ENCODE results near the gene ZNF394. TPM values are rescaled to one million over a fixed set of nuclear protein-coding genes. Genes with fewer than 3 reads are reported as not detected.
A peak's percentile ranks its signal among the peaks of the same experiment; 100 is the strongest.

ZNF394 gene
- total and polyA plus RNA-seq, 4 donors, result 5.5 to 18.3 (median 12.1) TPM

DNA sequence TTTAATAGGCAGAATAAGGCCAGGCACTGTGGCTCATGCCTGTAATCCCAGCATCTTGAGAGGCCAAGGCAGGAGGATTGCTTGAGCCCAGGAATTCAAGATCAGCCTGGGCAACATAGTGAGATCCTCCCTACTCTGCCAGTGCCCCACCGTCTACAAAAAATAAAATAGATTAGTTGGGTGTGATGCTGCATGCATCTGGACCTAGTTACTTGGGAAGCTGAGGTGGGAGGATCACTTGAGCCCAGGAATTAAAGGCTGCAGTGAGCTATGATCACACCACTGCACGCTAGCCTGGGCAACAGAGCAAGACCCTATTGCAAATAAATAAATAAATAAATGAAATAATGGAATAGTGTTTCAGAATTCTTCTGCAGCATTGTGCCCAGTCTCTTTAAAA, 35.6 kb upstream of the ZNF394 start:
- TF ChIP-seq EGR1 (IDR thresholded peaks at IDR 0.05; ENCODE audit: low read depth in 2 of 2), result no peak
- TF ChIP-seq RXRA (IDR thresholded peaks at IDR 0.05), result no peak
- TF ChIP-seq, protein P1, sequence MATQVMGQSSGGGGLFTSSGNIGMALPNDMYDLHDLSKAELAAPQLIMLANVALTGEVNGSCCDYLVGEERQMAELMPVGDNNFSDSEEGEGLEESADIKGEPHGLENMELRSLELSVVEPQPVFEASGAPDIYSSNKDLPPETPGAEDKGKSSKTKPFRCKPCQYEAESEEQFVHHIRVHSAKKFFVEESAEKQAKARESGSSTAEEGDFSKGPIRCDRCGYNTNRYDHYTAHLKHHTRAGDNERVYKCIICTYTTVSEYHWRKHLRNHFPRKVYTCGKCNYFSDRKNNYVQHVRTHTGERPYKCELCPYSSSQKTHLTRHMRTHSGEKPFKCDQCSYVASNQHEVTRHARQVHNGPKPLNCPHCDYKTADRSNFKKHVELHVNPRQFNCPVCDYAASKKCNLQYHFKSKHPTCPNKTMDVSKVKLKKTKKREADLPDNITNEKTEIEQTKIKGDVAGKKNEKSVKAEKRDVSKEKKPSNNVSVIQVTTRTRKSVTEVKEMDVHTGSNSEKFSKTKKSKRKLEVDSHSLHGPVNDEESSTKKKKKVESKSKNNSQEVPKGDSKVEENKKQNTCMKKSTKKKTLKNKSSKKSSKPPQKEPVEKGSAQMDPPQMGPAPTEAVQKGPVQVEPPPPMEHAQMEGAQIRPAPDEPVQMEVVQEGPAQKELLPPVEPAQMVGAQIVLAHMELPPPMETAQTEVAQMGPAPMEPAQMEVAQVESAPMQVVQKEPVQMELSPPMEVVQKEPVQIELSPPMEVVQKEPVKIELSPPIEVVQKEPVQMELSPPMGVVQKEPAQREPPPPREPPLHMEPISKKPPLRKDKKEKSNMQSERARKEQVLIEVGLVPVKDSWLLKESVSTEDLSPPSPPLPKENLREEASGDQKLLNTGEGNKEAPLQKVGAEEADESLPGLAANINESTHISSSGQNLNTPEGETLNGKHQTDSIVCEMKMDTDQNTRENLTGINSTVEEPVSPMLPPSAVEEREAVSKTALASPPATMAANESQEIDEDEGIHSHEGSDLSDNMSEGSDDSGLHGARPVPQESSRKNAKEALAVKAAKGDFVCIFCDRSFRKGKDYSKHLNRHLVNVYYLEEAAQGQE (IDR thresholded peaks at IDR 0.05), result no peak
- TF ChIP-seq TAF1 (conservative IDR thresholded peaks at IDR 0.05), result no peak
- TF ChIP-seq FOXA1 (IDR thresholded peaks at IDR 0.05), result no peak
- TF ChIP-seq, protein P2, sequence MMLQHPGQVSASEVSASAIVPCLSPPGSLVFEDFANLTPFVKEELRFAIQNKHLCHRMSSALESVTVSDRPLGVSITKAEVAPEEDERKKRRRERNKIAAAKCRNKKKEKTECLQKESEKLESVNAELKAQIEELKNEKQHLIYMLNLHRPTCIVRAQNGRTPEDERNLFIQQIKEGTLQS (IDR thresholded peaks at IDR 0.05), result no peak
- TF ChIP-seq HNF4A (conservative IDR thresholded peaks at IDR 0.05), result no peak
- TF ChIP-seq HNF4G (IDR thresholded peaks at IDR 0.05), result no peak
- TF ChIP-seq, protein P3, sequence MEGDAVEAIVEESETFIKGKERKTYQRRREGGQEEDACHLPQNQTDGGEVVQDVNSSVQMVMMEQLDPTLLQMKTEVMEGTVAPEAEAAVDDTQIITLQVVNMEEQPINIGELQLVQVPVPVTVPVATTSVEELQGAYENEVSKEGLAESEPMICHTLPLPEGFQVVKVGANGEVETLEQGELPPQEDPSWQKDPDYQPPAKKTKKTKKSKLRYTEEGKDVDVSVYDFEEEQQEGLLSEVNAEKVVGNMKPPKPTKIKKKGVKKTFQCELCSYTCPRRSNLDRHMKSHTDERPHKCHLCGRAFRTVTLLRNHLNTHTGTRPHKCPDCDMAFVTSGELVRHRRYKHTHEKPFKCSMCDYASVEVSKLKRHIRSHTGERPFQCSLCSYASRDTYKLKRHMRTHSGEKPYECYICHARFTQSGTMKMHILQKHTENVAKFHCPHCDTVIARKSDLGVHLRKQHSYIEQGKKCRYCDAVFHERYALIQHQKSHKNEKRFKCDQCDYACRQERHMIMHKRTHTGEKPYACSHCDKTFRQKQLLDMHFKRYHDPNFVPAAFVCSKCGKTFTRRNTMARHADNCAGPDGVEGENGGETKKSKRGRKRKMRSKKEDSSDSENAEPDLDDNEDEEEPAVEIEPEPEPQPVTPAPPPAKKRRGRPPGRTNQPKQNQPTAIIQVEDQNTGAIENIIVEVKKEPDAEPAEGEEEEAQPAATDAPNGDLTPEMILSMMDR (IDR thresholded peaks at IDR 0.05; ENCODE audit: low read depth, low read length, missing input control), result no peak
- TF ChIP-seq FOXA2 (IDR thresholded peaks at IDR 0.05), result no peak
- no peak for TF ChIP-seq SP1 (IDR thresholded peaks at IDR 0.05)
- TF ChIP-seq, protein P4, sequence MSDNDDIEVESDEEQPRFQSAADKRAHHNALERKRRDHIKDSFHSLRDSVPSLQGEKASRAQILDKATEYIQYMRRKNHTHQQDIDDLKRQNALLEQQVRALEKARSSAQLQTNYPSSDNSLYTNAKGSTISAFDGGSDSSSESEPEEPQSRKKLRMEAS (IDR thresholded peaks at IDR 0.05), result no peak
- no peak for TF ChIP-seq JUND (IDR thresholded peaks at IDR 0.05)
- TF ChIP-seq YY1 (IDR thresholded peaks at IDR 0.05), result no peak
- TF ChIP-seq GABPA (IDR thresholded peaks at IDR 0.05 in 1 of 2, conservative IDR thresholded peaks at IDR 0.05 in 1 of 2), result no peak
- TF ChIP-seq NR2F2 (IDR thresholded peaks at IDR 0.05), result no peak
- Histone ChIP-seq H3K27ac (ENCODE audit: low read depth in 1 of 2, low read length in 2 of 2) (no peak overlapping the region), H3K27me3 (ENCODE audit: control insufficient read depth in 4 of 4, insufficient read depth in 4 of 4, low read length in 3 of 4) (no peaks in the 10 kb centered on the region), H3K4me1 (ENCODE audit: control insufficient read depth in 4 of 4, insufficient read depth in 4 of 4, low read length in 3 of 4) (no peaks in the 10 kb centered on the region), H3K9ac (ENCODE audit: low read depth in 1 of 2, low read length in 2 of 2) (no peak overlapping the region), H3K9me3 (ENCODE audit: control insufficient read depth in 4 of 4, low read length in 3 of 4) (peaks cover 39 to 46% (median 42%) of the 10 kb centered on the region in 4 donors), H3K36me3 (ENCODE audit: control insufficient read depth in 4 of 4, insufficient read depth in 3 of 4, low read depth in 1 of 4, low read length in 3 of 4) (peaks cover 3 to 20% (median 18%) of the 10 kb centered on the region in 4 donors), H3K4me3 (ENCODE audit: low read depth in 1 of 3, low read length in 3 of 3) (no peak overlapping the region)
- WGBS, result 94% methylated on average over 2 of the region's 2 CpGs
- no peak for DNase-seq (ENCODE audit: low spot score)

DNA sequence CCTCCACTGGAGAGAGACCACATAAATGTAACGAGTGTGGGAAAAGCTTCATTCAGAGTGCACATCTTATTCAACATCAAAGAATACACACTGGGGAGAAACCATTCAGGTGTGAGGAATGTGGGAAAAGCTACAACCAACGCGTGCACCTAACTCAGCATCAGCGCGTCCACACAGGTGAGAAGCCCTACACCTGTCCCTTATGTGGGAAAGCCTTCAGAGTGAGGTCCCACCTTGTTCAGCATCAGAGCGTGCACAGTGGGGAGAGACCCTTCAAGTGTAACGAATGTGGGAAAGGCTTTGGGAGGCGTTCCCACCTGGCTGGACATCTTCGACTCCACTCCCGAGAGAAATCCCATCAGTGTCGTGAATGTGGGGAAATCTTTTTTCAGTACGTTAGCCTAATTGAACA, 31.3 kb upstream of the ZNF394 start:
- H3K36me3 ChIP-seq (ENCODE audit: control insufficient read depth in 4 of 4, insufficient read depth in 3 of 4, low read depth in 1 of 4, low read length in 3 of 4), result peaks cover 13 to 49% (median 43%) of the 10 kb centered on the region in 4 donors
- no peaks in the 10 kb centered on the region for H3K4me1 ChIP-seq (ENCODE audit: control insufficient read depth in 4 of 4, insufficient read depth in 4 of 4, low read length in 3 of 4)
- peak overlapping the region in 2 of 3 donors; percentile 65 to 77 for H3K4me3 ChIP-seq (ENCODE audit: low read depth in 1 of 3, low read length in 3 of 3)
- DNase-seq (ENCODE audit: low spot score), result no peak
- H3K27me3 ChIP-seq (ENCODE audit: control insufficient read depth in 4 of 4, insufficient read depth in 4 of 4, low read length in 3 of 4), result no peaks in the 10 kb centered on the region
- peaks cover 43 to 47% (median 44%) of the 10 kb centered on the region in 4 donors for H3K9me3 ChIP-seq (ENCODE audit: control insufficient read depth in 4 of 4, low read length in 3 of 4)
- no peak overlapping the region for H3K9ac ChIP-seq (ENCODE audit: low read depth in 1 of 2, low read length in 2 of 2)
- WGBS, result 98% methylated on average over 12 of the region's 12 CpGs
- H3K27ac ChIP-seq (ENCODE audit: low read depth in 1 of 2, low read length in 2 of 2), result no peak overlapping the region
- TF ChIP-seq YY1 (IDR thresholded peaks at IDR 0.05) (no peak), FOXA2 (IDR thresholded peaks at IDR 0.05) (no peak), RXRA (IDR thresholded peaks at IDR 0.05) (no peak), SP1 (IDR thresholded peaks at IDR 0.05) (no peak), HNF4A (conservative IDR thresholded peaks at IDR 0.05) (no peak), RAD21 (IDR thresholded peaks at IDR 0.05) (no peak), HNF4G (IDR thresholded peaks at IDR 0.05) (no peak), EGR1 (IDR thresholded peaks at IDR 0.05; ENCODE audit: low read depth in 2 of 2) (no peak)
- TF ChIP-seq, protein P5, sequence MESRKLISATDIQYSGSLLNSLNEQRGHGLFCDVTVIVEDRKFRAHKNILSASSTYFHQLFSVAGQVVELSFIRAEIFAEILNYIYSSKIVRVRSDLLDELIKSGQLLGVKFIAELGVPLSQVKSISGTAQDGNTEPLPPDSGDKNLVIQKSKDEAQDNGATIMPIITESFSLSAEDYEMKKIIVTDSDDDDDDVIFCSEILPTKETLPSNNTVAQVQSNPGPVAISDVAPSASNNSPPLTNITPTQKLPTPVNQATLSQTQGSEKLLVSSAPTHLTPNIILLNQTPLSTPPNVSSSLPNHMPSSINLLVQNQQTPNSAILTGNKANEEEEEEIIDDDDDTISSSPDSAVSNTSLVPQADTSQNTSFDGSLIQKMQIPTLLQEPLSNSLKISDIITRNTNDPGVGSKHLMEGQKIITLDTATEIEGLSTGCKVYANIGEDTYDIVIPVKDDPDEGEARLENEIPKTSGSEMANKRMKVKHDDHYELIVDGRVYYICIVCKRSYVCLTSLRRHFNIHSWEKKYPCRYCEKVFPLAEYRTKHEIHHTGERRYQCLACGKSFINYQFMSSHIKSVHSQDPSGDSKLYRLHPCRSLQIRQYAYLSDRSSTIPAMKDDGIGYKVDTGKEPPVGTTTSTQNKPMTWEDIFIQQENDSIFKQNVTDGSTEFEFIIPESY (IDR thresholded peaks at IDR 0.05), result no peak
- TF ChIP-seq, protein P4 (IDR thresholded peaks at IDR 0.05), result no peak
- TF ChIP-seq, protein P1 (IDR thresholded peaks at IDR 0.05), result no peak
- TF ChIP-seq, protein P2 (IDR thresholded peaks at IDR 0.05), result no peak
